HFF-Myc (cell line): ENCODE measurements around the gene LIN52.
"Not testable (repeated sequence)": the region's sequence is repeated elsewhere in the genome, so short reads cannot be mapped to it uniquely, and the experiment has no call there.

Experiments
- DNase-seq: peaks from one replicate; pipeline ENCODE4 v3.0.0-alpha.2; 2011; ENCODE audit warnings: low read depth; ENCODE audit errors: extremely low read depth
- H3K4me3 ChIP-seq: replicated peaks from 2 replicates; pipeline ENCODE4 v1.5.1; 2011; ENCODE audit warnings: low read depth, mild to moderate bottlenecking, control low read depth, low read length
- TF ChIP-seq, protein P1 (sequence below): IDR thresholded peaks from 2 replicates; pipeline ENCODE4 v1.5.1; 2012; ENCODE audit warnings: mild to moderate bottlenecking, low read depth, low read length, control low read depth; ENCODE audit errors: missing control alignments

The LIN52 gene

DNA sequence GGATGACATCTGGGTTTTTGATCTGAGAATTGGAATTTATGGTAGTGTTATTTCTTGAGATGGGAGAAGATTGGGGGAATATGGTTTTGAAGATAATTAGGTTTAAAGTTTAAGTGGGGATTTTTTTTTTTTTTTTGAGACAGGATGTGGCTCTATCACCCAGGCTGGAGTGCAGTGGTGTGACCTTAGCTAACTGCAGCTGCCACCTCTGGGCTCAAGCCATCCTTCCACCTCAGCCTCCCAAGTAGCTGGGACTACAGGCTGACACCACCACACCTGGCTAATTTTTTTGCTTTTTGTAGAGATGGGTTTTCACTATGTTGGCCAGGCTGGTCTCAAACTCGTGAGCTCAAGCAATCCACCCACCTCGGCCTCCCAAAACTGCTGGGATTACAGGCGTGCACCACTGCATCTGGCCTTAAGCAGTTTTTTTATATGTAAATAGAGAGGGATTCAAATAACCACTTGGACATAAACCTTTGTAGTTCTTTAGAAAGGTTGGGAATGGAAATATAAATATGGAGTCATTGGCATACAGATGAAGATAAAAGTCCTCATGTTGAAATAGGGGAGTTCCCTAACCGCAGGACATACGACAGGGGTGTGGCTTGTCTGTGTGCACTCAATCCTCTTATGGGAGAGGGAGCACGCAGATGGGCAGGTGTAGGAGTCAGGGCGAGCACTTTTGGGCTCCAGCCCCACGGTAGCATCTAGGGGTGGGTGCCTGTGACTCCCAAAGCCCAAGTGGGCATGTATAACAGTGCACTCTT is 4.7 kb downstream of the LIN52 start:
- TF ChIP-seq, protein P1, sequence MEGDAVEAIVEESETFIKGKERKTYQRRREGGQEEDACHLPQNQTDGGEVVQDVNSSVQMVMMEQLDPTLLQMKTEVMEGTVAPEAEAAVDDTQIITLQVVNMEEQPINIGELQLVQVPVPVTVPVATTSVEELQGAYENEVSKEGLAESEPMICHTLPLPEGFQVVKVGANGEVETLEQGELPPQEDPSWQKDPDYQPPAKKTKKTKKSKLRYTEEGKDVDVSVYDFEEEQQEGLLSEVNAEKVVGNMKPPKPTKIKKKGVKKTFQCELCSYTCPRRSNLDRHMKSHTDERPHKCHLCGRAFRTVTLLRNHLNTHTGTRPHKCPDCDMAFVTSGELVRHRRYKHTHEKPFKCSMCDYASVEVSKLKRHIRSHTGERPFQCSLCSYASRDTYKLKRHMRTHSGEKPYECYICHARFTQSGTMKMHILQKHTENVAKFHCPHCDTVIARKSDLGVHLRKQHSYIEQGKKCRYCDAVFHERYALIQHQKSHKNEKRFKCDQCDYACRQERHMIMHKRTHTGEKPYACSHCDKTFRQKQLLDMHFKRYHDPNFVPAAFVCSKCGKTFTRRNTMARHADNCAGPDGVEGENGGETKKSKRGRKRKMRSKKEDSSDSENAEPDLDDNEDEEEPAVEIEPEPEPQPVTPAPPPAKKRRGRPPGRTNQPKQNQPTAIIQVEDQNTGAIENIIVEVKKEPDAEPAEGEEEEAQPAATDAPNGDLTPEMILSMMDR: no peak
- no peak overlapping the region for H3K4me3 ChIP-seq
- no peak for DNase-seq

DNA sequence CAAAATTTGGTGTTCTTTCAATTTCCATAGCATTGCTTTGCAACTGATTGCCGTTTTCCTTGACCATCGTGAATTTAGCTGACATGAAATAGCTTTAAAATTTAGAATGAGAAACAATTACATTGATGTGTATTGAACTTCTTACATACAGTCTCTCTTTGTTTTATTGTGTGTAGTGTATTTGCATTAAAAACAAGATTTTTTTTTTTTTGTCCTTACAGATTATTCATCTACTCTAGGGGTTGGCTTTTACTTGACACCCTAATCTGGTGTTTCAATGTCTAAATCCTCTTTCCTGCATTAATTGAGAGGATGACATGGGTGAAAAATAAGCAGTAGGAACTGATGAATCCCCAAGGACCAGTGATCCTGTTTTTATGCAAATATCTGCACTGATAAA is 20.6 kb downstream of the LIN52 start:
- H3K4me3 ChIP-seq: no peak overlapping the region
- DNase-seq: no peak
- TF ChIP-seq, protein P1: no peak

DNA sequence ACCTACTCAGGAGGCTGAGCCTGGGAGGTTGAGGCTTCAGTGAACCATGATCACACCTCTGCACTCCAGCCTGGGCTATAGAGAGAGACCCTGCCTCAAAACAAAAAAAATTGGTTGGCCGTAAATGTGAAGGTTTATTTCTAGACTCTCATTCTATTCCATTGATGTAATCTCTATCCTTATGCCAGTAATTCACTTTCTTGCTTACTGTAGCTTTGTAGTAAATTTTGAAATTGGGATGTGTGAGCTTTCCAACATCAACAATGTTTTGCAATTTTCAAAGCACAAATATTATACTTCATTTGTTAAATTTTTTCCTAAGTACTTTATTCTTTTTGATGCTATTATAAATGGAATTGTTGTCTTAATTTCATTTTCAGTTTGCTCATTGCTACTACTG is 24.6 kb downstream of the LIN52 start:
- no peak overlapping the region for H3K4me3 ChIP-seq
- DNase-seq: no peak
- TF ChIP-seq, protein P1: no peak

DNA sequence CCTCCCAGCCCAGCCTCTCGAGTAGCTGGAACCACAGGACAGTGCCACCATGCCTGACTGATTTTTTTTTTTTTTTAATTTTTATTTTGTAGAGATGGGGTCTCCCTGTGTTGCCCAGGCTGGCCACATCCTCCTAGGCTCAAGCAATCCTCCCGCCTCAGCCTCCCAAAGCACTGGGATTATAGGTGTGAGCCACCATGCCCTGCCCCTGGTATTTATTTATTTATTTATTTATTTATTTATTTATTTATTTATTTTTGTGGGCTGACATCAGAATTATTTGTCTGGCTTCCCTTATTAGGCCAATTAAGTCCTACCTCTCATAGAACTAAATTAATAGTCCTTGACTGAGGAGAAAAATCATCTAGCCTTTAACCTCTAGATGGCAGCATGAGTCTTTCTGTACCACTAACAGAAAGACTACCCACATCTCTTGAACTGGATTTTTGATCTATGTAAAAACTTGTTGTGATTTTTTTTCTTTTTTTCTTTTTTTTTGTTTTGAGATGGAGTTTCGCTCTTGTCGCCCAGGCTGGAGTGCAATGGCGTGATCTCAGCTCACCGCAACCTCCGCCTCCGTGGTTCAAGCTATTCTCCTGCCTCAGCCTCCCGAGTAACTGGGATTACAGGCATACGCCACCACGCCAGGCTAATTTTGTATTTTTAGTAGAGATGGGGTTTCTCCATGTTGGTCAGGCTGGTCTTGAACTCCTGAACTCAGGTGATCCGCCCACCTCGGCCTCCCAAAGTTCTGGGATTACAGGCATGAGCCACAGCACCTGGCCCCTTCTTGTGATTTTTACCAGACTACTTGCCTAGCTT is 26.9 kb downstream of the LIN52 start:
- not testable (repeated sequence) for H3K4me3 ChIP-seq
- peak; percentile 36 for DNase-seq
- TF ChIP-seq, protein P1: peak; percentile 40

DNA sequence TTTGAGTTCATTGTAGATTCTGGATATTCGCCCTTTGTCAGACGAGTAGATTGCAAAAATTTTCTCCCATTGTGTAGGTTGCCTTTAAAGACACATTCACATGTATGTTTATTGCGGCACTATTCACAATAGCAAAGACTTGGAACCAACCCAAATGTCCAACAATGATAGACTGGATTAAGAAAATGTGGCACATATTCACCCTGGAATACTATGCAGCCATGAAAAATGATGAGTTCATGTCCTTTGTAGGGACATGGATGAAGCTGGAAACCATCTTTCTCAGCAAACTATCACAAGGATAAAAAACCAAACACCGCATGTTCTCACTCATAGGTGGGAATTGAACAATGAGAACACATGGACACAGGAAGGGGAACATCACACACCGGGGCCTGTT is 40.7 kb downstream of the LIN52 start:
- H3K4me3 ChIP-seq, DNase-seq: not testable (repeated sequence)

DNA sequence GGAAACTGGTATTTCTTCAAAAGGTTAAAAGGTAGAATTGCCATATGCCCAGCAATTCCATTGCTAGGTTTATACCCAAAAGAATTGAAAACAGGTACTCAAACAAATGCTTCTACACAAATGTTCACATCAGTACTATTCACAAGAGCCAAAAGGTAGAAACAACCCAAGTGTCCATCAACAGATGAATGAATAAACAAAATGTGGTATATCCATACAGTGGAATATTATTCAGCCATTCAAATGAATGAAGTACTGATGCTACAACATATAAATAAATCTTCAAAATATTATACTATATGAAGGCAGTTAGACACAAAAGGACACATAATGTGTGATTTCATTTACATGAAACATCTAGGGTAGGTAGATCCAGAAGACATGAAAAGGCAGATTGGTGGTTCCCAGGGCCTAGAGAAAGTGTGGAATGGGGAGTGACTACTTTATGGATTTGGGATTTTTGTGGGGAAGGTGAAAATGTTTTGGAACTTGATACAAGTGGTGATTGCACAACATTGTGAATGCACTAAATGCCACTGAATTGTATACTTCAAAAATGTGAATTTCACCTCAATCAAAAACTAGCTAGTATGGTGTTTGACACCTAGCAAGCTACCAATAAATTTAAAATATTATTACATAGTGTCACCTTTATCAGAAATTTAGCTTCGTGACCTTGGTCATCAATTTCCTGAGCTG is 41.7 kb downstream of the LIN52 start:
- TF ChIP-seq, protein P1: no peak
- no peak overlapping the region for H3K4me3 ChIP-seq
- no peak for DNase-seq

DNA sequence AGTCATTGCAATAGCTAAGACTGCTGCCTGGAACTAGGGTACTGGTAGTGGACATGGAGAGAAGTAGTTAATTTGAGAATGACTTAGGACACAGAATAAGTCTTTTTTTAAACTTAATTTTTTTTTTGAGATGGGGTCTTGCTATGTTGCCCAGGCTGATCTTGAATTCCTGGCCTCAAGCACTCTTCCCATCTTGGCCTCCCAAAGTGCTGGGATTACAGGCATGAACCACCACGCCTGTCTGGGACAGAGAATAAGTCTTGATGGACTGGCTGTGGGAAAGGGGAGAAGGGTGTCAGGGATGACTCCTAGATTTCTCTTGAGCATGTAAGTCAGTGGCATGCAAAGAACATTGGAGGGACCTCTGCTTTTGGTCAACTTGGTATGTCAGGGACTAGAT is 42.9 kb downstream of the LIN52 start:
- no peak overlapping the region for H3K4me3 ChIP-seq
- TF ChIP-seq, protein P1: no peak
- DNase-seq: no peak
